ENCODE results near the gene EPB41L3.

The EPB41L3 gene

GRCh38 chr18:5541644-5542043, 2.2 kb downstream of the EPB41L3 start:
- no peaks in the 10 kb centered on the region for H3K9me3 Mint-ChIP-seq
- no peak for TF ChIP-seq CTCF (IDR thresholded peaks at IDR 0.05)
- H3K36me3 Mint-ChIP-seq (ENCODE audit: low read depth): no peaks in the 10 kb centered on the region
- peak overlapping the region; percentile 91 for H3K4me3 Mint-ChIP-seq
- H3K27me3 Mint-ChIP-seq (ENCODE audit: low read depth, poor library complexity): peaks cover 20% of the 10 kb centered on the region
- no peak overlapping the region for H3K27ac Mint-ChIP-seq
- no peak for DNase-seq
- peaks cover 41% of the 10 kb centered on the region for H3K4me1 Mint-ChIP-seq

- no peak for TF ChIP-seq CTCF (IDR thresholded peaks at IDR 0.05)
- H3K36me3 Mint-ChIP-seq (ENCODE audit: low read depth): peaks cover 8% of the 10 kb centered on the region
- H3K9me3 Mint-ChIP-seq: no peaks in the 10 kb centered on the region
- H3K4me1 Mint-ChIP-seq: peaks cover 40% of the 10 kb centered on the region
- no peak overlapping the region for H3K4me3 Mint-ChIP-seq
- peaks cover 14% of the 10 kb centered on the region for H3K27me3 Mint-ChIP-seq (ENCODE audit: low read depth, poor library complexity)
- no peak overlapping the region for H3K27ac Mint-ChIP-seq
- DNase-seq: no peak
Measured at GRCh38 chr18:5539391-5539790, 4.4 kb downstream of the EPB41L3 start.

GRCh38 chr18:5538544-5538943, 5.3 kb downstream of the EPB41L3 start:
- no peak for TF ChIP-seq CTCF (IDR thresholded peaks at IDR 0.05)
- H3K4me3 Mint-ChIP-seq: no peak overlapping the region

GRCh38 chr18:5537860-5538259, 5.9 kb downstream of the EPB41L3 start:
- peaks cover 12% of the 10 kb centered on the region for H3K27me3 Mint-ChIP-seq (ENCODE audit: low read depth, poor library complexity)
- H3K36me3 Mint-ChIP-seq (ENCODE audit: low read depth): peaks cover 8% of the 10 kb centered on the region
- peaks cover 37% of the 10 kb centered on the region for H3K4me1 Mint-ChIP-seq
- DNase-seq: no peak
- TF ChIP-seq CTCF (IDR thresholded peaks at IDR 0.05): no peak
- no peaks in the 10 kb centered on the region for H3K9me3 Mint-ChIP-seq
- no peak overlapping the region for H3K27ac Mint-ChIP-seq
- H3K4me3 Mint-ChIP-seq: no peak overlapping the region

More at GRCh38 chr18:5538544-5538943, 5.3 kb downstream of the EPB41L3 start:
- no peaks in the 10 kb centered on the region for H3K9me3 Mint-ChIP-seq
- peaks cover 12% of the 10 kb centered on the region for H3K27me3 Mint-ChIP-seq (ENCODE audit: low read depth, poor library complexity)
- H3K27ac Mint-ChIP-seq: no peak overlapping the region
- H3K36me3 Mint-ChIP-seq (ENCODE audit: low read depth): peaks cover 8% of the 10 kb centered on the region
- no peak for DNase-seq
- H3K4me1 Mint-ChIP-seq: peaks cover 37% of the 10 kb centered on the region

GRCh38 chr18:5534845-5535244, 9.0 kb downstream of the EPB41L3 start:
- no peaks in the 10 kb centered on the region for H3K27me3 Mint-ChIP-seq (ENCODE audit: low read depth, poor library complexity)
- H3K36me3 Mint-ChIP-seq (ENCODE audit: low read depth): peaks cover 8% of the 10 kb centered on the region
- peaks cover 24% of the 10 kb centered on the region for H3K4me1 Mint-ChIP-seq
- TF ChIP-seq CTCF (IDR thresholded peaks at IDR 0.05): no peak
- H3K27ac Mint-ChIP-seq: no peak overlapping the region
- H3K9me3 Mint-ChIP-seq: no peaks in the 10 kb centered on the region
- H3K4me3 Mint-ChIP-seq: no peak overlapping the region
- DNase-seq: no peak

GRCh38 chr18:5532066-5532465, 11.7 kb downstream of the EPB41L3 start:
- H3K27ac Mint-ChIP-seq: no peak overlapping the region
- peaks cover 29% of the 10 kb centered on the region for H3K4me1 Mint-ChIP-seq
- no peak for DNase-seq

More at GRCh38 chr18:5532066-5532465, 11.7 kb downstream of the EPB41L3 start:
- Mint-ChIP-seq H3K27me3 (ENCODE audit: low read depth, poor library complexity) (no peaks in the 10 kb centered on the region), H3K9me3 (no peaks in the 10 kb centered on the region), H3K4me3 (no peak overlapping the region), H3K36me3 (ENCODE audit: low read depth) (peaks cover 8% of the 10 kb centered on the region)
- no peak for TF ChIP-seq CTCF (IDR thresholded peaks at IDR 0.05)
